GM12874 (cell line): ENCODE results near the gene GID4.

ENCODE experiments used
- TF ChIP-seq, protein P1 (sequence below): IDR thresholded peaks from 2 replicates; pipeline ENCODE4 v1.5.1; 2011; ENCODE audit warnings: low read depth, mild to moderate bottlenecking, control low read depth, low read length, moderate library complexity; ENCODE audit not compliant: insufficient read depth

The GID4 gene

DNA sequence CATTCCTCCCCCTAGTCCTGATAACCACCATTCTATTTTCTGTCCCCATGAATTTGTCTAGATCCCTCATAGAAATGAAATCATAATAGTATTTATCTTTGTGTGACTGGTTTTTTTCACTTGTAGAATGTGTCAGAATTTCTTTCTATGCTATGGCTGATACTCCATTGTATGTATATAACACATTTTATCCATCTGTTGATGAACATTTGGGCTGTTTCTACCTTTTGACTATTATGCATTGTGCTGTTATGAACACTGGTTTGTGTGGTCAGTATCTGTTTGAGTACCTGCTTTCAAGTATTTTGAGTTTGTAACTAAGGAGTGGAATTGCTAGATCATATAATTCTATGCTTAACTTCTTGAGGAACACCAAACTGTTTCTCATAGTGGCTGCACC, 32.5 kb downstream of the GID4 start:
- TF ChIP-seq, protein P1, sequence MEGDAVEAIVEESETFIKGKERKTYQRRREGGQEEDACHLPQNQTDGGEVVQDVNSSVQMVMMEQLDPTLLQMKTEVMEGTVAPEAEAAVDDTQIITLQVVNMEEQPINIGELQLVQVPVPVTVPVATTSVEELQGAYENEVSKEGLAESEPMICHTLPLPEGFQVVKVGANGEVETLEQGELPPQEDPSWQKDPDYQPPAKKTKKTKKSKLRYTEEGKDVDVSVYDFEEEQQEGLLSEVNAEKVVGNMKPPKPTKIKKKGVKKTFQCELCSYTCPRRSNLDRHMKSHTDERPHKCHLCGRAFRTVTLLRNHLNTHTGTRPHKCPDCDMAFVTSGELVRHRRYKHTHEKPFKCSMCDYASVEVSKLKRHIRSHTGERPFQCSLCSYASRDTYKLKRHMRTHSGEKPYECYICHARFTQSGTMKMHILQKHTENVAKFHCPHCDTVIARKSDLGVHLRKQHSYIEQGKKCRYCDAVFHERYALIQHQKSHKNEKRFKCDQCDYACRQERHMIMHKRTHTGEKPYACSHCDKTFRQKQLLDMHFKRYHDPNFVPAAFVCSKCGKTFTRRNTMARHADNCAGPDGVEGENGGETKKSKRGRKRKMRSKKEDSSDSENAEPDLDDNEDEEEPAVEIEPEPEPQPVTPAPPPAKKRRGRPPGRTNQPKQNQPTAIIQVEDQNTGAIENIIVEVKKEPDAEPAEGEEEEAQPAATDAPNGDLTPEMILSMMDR = no peak

DNA sequence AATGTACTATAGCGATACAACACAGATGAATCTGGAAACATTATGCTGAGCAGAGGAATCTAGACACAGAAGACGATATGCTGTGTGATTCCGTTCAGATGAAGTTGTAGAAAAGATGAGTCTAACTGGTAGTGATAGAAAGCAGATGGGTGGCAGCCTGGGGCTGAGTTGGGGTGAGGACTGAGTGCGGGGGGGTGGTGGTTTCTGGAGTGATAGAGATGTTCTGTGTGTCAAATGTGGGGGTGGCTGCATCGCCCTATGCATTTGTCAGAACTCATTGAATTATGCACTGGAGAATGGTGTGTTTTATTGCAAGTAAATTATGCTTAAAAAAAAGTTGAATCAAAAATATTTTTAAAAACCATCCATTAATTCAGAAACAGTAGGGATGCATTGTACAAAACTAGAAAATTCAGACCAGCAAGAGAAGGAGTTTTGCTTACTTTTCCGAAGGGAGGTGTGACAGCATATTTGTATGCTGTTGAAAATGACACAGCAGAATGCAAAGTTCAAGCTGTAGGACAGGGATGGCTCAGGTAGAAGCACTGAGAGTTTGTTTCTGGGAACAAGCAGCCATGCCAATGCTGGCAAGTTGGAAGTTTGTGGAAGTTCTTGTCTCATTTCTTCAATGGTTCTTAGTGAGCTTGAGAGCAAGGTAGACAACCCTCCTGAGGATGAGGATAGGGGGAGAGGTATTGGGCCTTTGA, 35.5 kb downstream of the GID4 start:
- TF ChIP-seq, protein P1 = no peak

DNA sequence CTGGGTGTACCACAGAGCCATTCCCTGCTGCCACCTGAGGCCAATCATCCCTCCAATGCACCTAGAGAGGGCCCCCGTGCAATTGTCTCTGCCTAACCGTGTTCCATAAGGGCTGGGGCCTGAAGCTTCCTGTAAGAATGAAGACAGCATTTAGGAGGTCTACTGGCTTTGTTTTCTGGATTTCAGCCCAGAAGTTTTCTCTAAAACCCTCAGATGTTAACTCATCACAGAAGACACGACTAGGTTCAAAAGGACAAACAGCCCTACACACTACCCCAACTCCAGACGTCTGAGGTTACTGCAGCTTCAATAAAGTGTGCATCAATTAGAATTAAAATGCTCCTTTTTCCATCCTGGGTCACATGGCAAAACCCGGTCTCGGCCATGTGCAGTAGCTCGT, 37.7 kb downstream of the GID4 start:
- TF ChIP-seq, protein P1 = no peak

DNA sequence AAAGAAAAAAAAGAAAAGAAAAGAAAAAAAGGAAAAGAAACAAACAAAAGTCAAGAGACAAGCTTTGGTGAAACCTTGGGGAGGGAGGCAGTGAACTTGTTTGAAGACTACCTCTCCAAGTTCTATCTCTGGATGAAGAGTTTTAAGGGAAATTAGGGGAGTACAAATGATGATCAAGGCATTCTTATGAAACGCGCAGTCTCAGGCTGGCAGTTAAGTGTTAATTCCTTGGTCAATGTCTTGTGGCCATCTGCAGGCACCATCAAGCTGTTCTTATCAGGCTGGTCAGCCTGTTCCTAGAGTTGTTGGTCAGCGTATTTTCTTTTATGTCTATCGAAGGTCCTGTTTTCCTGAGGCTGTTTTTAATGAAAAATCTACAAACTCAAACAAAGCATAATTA, 40.3 kb downstream of the GID4 start:
- TF ChIP-seq, protein P1 = no peak

DNA sequence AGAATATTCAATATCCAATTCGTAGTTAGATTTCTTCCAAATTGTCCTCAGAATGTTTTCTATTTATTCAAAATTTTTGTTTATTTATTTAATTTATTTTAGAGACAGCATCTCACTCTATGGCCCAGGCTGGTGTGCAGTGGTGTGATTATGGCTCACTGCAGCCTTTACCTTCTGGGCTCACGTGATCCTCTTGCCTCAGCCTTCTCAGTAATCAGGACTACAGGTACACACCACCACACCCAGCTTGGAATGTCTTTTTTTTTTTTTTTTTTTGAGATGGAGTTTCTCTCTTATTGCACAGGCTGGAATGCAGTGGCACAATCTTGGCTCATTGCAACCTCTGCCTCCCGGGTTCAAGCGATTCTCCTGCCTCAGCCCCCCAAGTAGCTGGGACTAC, 45.0 kb downstream of the GID4 start:
- TF ChIP-seq, protein P1 = no peak

DNA sequence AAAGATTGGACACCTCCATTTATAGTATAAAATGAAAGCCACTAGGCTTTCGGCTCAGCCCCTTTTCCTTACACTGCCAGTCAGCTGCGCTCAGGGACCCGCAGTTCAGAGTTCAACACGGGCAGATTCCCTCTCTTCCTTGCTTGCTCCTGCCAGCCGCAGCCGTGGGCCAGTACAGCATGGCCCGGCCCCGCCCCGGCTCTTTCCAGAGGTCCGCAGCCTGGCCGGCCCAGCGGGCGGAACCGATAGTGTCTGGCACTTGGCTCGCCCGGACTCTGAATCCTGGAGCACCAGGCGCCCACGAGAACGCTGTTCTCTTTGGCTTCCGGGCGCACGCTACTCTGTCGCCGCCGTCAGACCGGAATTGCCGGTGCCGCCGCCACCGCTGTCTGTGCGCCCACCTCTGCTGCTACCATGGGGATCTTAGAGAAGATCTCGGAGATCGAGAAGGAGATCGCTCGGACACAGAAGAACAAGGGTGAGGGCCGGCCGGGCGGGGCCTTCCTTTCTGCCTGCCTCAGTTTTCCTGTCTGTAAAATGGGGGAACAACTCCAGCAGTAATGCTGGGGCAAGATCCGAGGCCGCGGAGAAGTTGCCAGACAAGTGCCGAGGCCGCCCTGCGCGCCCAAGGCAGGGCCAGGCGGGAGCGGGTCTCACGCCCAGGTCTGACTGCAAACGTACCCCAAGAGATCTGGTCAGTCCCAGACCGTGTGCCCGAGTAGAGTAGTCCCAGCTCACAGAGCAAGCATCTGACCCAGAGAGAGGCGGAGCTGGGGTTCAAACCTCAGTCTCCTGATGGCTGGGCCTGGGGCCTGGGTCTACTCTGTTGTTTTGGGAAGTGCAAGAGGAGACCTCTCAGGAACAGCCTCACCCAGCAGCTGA, 48.6 kb downstream of the GID4 start, which contains the start of gene DRG2:
DRG2 (plus strand) TSS at position 339 of the 882 bp plus-strand sequence; CDS start at position 415, 76 bp downstream.
- TF ChIP-seq, protein P1 = no peak

DNA sequence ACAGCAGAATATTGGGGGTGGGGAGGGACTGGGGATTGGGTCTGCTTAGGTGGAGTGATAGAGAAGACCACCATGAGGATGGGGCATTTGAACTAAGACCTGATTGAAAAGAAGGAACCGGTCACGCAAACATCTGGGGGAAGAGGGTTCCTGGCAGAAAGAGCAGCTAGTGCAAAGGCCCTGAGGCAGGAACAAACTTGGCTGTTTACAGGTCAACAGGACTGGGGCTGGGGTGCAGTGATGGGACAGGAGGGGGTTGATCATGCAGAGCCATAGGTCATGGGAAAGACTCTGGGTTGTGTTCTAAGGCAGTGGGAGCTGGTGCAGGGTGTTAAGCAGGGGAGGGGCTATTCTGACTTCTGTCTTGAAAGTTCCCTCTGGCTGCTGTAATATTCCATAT, 50.4 kb downstream of the GID4 start:
- TF ChIP-seq, protein P1 = no peak
